A673 (cell line): Measurements from ENCODE around the gene IQGAP3.

Source experiments
- EZH2 ChIP-seq: fragments of 200-600 bp; sonication (generic); IDR thresholded peaks from 2 replicates; pipeline ENCODE4 v1.6.1; 2017; ENCODE audit warnings: borderline replicate concordance, low read depth, mild to moderate bottlenecking, mixed read lengths, antibody characterized with exemption, low read length; ENCODE audit not compliant: poor library complexity, severe bottlenecking
- TF ChIP-seq, protein P1 (sequence below): fragments of 300-800, 200-600 bp; sonication (generic); conservative IDR thresholded peaks from 2 replicates; pipeline ENCODE4 v1.5.1; 2017; ENCODE audit warnings: low read depth, mild to moderate bottlenecking, antibody characterized with exemption, low read length, moderate library complexity, mixed read lengths

DNA sequence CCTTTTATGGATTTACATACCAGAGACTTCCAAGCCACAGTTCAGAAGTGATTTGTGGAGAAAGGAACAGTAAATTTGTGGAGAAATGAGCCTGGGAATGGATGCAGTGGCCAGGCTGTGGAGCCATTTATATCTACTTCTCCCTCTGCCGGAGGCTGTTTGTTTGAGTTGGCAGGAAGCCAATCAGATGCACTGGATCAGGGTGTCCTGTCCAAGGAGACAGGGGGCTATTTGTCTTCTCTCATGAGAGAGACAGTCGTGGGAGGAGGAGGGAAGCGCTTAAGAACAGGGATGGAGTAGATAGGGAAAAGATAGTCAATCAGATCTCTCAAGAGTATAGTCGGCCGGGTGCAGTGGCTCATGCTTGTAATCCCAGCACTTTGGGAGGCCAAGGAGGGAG, 44.1 kb upstream of the IQGAP3 start:
- TF ChIP-seq, protein P1, sequence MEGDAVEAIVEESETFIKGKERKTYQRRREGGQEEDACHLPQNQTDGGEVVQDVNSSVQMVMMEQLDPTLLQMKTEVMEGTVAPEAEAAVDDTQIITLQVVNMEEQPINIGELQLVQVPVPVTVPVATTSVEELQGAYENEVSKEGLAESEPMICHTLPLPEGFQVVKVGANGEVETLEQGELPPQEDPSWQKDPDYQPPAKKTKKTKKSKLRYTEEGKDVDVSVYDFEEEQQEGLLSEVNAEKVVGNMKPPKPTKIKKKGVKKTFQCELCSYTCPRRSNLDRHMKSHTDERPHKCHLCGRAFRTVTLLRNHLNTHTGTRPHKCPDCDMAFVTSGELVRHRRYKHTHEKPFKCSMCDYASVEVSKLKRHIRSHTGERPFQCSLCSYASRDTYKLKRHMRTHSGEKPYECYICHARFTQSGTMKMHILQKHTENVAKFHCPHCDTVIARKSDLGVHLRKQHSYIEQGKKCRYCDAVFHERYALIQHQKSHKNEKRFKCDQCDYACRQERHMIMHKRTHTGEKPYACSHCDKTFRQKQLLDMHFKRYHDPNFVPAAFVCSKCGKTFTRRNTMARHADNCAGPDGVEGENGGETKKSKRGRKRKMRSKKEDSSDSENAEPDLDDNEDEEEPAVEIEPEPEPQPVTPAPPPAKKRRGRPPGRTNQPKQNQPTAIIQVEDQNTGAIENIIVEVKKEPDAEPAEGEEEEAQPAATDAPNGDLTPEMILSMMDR: no peak
- TF ChIP-seq EZH2: no peak
